ENCODE results near the gene HYAL3.
"Not testable (repeated sequence)": the region's sequence is repeated elsewhere in the genome, so short reads cannot be mapped to it uniquely, and the experiment has no call there.

HYAL3 gene

DNA sequence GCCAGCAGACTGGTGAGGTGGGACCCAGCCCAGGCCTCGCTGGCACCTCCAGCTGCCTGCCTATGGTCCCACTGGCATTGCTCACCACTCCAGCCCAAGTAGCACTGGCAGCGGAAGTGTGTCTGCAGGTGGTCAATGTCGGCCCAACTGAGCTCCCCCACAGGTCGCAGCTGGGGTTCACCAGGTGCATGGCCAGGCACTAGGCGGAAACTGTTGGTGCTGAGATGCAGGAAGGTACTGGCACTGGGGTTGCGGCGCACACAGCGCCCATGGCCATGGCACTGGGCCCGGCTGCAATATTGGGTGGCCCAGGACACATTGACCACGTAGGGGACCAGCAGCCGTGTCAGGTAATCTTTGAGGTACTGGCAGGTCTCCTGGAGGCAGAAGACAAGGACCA, 19.0 kb upstream of the HYAL3 start:
- no peak overlapping the region for H3K4me3 ChIP-seq (ENCODE audit: low read length)
- no peak for DNase-seq (ENCODE audit: low read depth, low spot score)

DNA sequence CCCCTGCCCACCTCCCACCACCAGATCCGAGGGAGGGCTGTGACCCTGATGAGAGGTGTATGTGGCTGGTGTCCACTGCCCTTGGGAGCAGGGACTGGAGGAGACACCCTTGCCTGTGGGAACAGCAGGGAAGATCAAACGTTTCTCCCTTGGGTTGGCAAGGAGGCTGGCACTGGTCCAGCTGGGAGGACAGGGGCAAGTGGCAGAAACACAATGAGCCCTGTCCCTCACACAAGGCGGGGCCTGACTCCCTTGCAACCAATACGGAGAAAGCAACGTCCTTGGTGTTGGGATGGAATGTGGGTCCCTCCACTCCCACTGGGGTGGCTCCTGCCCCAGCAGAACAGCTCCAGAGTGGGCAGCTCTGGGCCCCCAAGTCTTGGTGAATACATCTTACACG, 18.1 kb upstream of the HYAL3 start:
- no peak overlapping the region for H3K4me3 ChIP-seq (ENCODE audit: low read length)
- no peak for DNase-seq (ENCODE audit: low read depth, low spot score)

- DNase-seq (ENCODE audit: low read depth, low spot score) = no peak
Measured at GRCh38 chr3:50316657-50317242, 17.5 kb upstream of the HYAL3 start.

GRCh38 chr3:50314816-50315215, 15.6 kb upstream of the HYAL3 start:
- DNase-seq (ENCODE audit: low read depth, low spot score) = no peak
- no peak overlapping the region for H3K4me3 ChIP-seq (ENCODE audit: low read length)

More at GRCh38 chr3:50316657-50317242, 17.5 kb upstream of the HYAL3 start:
- no peak overlapping the region for H3K4me3 ChIP-seq (ENCODE audit: low read length)

- DNase-seq (ENCODE audit: low read depth, low spot score) = no peak
- no peak overlapping the region for H3K4me3 ChIP-seq (ENCODE audit: low read length)
Measured at GRCh38 chr3:50314342-50314741, 15.1 kb upstream of the HYAL3 start.

- not testable (repeated sequence) for DNase-seq (ENCODE audit: low read depth, low spot score); H3K4me3 ChIP-seq (ENCODE audit: low read length)
Measured at GRCh38 chr3:50312041-50312440, 12.8 kb upstream of the HYAL3 start.

GRCh38 chr3:50304601-50305000, 5.4 kb upstream of the HYAL3 start:
- no peak overlapping the region for H3K4me3 ChIP-seq (ENCODE audit: low read length)
- DNase-seq (ENCODE audit: low read depth, low spot score) = no peak

DNA sequence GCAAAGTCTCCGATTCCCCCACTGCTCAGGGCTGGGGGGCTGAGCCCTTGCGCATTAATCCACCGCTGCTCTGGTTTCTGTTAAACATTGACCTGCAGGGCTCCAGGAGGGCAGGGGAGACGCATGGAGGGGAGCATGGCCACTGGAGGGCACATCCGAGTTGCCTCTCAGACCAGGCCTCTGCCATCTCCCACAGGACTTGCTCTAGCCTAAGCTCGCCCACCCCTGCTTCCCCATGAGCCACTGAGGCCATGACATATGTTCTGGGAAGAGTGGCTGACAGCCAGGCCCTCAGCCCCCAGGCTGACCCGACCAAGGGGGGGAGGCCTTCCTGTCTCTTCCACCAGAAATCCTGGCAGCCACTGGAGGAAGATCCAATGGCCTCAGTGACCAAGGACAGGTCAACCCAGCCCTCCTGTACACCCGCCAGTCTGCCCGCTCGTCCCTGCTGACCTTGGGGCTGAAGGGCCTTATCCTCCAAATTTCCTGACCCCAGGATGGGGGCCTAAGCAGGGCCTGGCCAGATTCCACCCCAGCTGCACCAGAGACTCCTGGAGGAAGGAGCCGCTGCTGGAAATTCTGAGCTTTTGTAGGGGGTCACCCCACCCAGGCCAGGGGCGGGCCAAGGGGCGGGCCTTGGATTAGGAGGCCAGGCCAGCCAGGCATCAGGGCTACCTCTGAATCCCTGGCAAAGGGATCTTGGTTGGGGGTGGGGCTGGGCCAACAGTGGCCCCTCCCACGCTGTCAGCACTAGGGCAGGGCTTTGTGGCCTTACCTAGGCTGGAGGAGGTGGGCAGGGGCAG, 4.0 kb upstream of the HYAL3 start, which contains the start of gene HYAL1:
TSS of gene HYAL1 (minus strand) at position 562 of the 803 bp plus-strand sequence. CDS start 618 bp downstream, outside the sequence.
- H3K4me3 ChIP-seq (ENCODE audit: low read length) = no peak within 1 kb of the TSS

DNA sequence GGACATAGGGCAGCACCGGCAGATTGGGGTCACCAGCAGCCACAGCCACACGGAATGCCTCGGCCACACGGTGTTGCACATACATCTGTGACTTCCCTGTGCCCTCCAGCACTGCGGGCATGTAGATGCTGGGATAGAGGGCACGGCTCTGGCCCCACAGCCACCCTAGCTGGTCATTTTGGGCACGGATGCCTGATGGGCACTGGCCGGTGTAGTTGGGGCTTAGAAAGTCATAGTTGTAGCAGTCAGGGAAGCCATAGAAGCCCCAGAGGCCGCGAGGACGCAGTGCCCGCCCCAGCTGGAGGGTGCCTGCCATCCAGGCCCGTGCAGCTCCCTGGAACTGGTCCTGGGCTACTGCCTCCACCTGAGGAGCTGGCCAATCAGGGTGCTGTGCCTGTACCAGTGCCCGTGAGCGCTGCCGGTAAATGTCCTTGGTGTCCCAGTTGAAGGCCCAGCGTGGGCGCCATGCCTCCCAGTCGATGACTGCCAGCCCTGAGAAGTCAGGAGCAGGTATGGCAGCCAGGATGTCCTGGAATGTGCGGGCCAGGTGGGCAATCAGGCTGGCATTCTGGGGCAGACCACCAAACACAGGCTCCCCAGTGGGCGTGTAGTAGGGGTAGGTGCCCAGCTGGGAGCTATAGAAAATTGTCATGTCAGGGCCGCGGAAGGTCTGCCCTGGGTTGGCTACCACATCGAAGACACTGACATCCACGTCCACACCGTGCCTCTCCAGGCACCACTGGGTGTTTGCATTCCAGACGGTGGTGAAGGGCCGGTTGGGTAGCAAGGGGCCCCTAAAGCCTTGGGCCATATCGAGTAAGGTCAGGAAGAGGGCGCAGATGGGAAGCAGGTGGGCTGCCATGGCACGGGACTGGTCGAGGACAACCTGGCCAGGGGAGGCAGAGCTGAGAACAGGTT, 3.1 kb upstream of the HYAL3 start:
- no peak for DNase-seq (ENCODE audit: low read depth, low spot score)

More for the DNA sequence above, 4.0 kb upstream of the HYAL3 start, which contains the start of gene HYAL1:
- DNase-seq (ENCODE audit: low read depth, low spot score) = no peak

GRCh38 chr3:50300681-50301254, 1.6 kb upstream of the HYAL3 start:
- no peak for DNase-seq (ENCODE audit: low read depth, low spot score)
- no peak overlapping the region for H3K4me3 ChIP-seq (ENCODE audit: low read length)

More for the DNA sequence above, 3.1 kb upstream of the HYAL3 start:
- H3K4me3 ChIP-seq (ENCODE audit: low read length) = no peak overlapping the region

DNA sequence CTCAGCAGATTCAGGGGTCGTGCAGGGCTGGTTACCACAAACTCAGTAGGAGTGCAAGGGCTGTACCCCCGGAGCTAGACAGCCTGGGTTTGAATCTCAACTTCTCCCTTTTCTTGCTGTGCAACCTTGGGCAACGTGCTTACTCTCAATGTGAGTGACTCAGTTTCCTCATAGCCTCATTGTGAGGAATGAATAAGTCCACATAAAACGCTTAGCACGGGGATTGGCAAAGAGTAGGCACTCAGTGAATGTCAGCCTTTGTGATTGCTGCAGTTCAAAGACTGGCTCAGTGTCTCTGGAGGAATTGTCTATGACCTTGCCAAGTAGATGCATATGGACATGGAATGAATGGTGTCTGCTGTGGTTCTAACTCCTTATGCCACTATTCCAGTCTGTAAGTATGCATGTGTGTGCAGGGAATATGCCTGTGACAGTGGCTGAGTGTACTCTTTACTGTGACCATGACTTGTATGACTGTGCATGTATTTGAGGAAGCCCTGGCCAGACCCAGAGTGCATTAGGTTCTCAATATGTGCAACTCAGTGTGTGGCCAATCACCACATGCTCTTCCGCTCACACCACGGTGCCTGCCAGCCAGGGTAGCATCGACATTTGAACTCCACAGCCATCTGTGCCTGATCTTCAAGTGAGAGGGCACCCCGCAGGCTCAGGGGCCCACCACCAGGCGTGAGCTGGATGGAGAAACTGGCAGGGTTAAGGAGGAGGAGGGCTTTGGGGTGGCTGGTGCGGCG, 900 bp upstream of the HYAL3 start:
- no peak for DNase-seq (ENCODE audit: low read depth, low spot score)
- H3K4me3 ChIP-seq (ENCODE audit: low read length) = peak overlapping the region; percentile 71

DNA sequence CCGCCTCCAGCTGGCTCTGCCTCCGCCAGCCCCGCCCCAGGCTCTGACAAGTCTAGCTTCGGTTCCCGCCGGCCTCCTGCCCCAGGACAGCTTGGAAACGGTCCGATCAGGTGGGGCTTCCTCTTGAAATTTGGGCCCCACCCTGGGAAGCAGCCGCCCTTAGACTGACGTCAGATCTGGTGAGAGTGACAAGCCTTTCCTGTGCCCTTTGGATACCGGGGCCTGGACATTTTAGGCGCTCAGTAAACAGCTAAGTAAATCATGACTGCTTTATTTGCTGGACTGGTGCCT, 378 bp upstream of the HYAL3 start:
- H3K4me3 ChIP-seq (ENCODE audit: low read length) = peak overlapping the region; percentile 71
- no peak for DNase-seq (ENCODE audit: low read depth, low spot score)

- peak overlapping the region; percentile 94 for H3K4me3 ChIP-seq (ENCODE audit: low read length)
- DNase-seq (ENCODE audit: low read depth, low spot score) = no peak
Measured at GRCh38 chr3:50297896-50298725, 1.1 kb downstream of the HYAL3 start.

DNA sequence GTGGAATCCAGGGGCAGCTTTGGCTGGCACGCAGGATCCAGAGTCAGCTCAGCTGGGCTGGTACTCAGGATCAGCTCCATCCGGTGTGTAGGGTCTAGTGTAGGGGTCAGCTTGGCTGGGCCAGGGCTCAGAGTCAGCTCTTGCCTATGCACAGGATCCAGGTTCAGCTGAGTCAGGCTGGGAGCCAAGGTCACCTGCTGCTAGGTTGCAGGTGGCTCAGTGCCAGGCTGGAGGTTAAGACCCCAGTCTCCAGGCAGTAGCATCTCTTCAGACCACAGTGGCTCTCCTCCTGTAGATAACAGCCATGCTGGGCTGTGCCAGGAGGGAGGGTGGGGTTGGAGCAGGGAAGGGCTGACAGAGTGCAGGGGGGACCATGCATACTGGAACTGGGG, 1.8 kb downstream of the HYAL3 start:
- no peak for DNase-seq (ENCODE audit: low read depth, low spot score)
- H3K4me3 ChIP-seq (ENCODE audit: low read length) = no peak overlapping the region

DNA sequence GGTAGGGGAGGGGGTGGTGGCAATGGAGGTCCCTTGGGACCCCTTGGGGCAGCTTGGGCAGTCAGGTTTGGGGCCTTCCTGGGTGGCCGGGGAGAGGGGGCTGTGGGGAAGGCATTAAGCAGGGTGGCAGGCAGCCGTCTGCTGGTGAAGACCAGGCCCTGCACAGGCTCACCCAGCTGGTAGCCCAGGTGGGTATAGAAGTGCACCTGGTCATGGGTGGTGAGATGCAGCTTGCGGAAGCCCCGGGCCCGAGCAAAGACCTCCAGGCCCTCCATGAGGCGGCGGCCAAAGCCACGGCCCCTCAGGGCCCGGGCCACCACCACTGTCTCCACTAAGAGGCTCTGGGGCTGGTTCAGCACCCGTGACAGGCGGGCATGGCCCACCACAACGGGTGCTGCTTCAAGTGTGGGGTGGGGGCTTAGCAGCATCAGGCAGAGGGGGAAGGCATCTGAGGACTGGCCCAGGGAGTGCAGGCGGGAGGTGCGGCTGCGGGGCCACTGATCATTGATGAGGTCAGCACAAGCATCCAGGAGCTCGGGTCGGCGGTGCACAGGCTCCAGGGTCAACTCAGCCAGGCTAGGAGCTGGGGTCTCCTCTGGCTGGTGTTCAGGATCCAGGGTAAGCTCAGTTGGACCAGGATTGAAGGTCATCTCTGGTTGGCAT, 2.4 kb downstream of the HYAL3 start:
- H3K4me3 ChIP-seq (ENCODE audit: low read length) = no peak overlapping the region
- DNase-seq (ENCODE audit: low read depth, low spot score) = no peak

GRCh38 chr3:50295553-50296431, 3.4 kb downstream of the HYAL3 start:
- H3K4me3 ChIP-seq (ENCODE audit: low read length) = no peak overlapping the region
- DNase-seq (ENCODE audit: low read depth, low spot score) = no peak

All from Jurkat, Clone E6-1 (cell line).